ENCODE results near the gene EXD2.
"Not testable (repeated sequence)": the region's sequence is repeated elsewhere in the genome, so short reads cannot be mapped to it uniquely, and the experiment has no call there.

Gene EXD2

GRCh38 chr14:69275331-69275730 lies 84.0 kb downstream of the EXD2 start:
- Histone ChIP-seq H3K27ac (ENCODE audit: low read depth, low read length) (no peak overlapping the region), H3K9me3 (ENCODE audit: control insufficient read depth, insufficient read depth, low read length) (no peaks in the 10 kb centered on the region), H3K4me1 (ENCODE audit: control insufficient read depth, low read length) (no peaks in the 10 kb centered on the region), H3K4me3 (ENCODE audit: low read length) (no peak overlapping the region), H4K20me1 (ENCODE audit: control insufficient read depth, insufficient read depth, low read depth, low read length) (no peaks in the 10 kb centered on the region), H3F3A (ENCODE audit: control insufficient read depth, insufficient read depth) (no peaks in the 10 kb centered on the region), H3K36me3 (ENCODE audit: control insufficient read depth, low read length) (no peaks in the 10 kb centered on the region), H3K79me2 (ENCODE audit: control insufficient read depth, low read length) (no peaks in the 10 kb centered on the region), H3K27me3 (ENCODE audit: control insufficient read depth, low read length) (peaks cover 7% of the 10 kb centered on the region), H3K4me2 (ENCODE audit: low read length) (no peak overlapping the region), H3K9me2 (replicated peaks; ENCODE audit: control insufficient read depth, low read length) (no peaks in the 10 kb centered on the region)
- TF ChIP-seq EZH2phosphoT487 (IDR thresholded peaks at IDR 0.05; ENCODE audit: borderline replicate concordance, low read length), result no peak
- TF ChIP-seq, protein P1, sequence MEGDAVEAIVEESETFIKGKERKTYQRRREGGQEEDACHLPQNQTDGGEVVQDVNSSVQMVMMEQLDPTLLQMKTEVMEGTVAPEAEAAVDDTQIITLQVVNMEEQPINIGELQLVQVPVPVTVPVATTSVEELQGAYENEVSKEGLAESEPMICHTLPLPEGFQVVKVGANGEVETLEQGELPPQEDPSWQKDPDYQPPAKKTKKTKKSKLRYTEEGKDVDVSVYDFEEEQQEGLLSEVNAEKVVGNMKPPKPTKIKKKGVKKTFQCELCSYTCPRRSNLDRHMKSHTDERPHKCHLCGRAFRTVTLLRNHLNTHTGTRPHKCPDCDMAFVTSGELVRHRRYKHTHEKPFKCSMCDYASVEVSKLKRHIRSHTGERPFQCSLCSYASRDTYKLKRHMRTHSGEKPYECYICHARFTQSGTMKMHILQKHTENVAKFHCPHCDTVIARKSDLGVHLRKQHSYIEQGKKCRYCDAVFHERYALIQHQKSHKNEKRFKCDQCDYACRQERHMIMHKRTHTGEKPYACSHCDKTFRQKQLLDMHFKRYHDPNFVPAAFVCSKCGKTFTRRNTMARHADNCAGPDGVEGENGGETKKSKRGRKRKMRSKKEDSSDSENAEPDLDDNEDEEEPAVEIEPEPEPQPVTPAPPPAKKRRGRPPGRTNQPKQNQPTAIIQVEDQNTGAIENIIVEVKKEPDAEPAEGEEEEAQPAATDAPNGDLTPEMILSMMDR (IDR thresholded peaks at IDR 0.05; ENCODE audit: low read depth, low read length, poor library complexity, severe bottlenecking), result no peak

DNA sequence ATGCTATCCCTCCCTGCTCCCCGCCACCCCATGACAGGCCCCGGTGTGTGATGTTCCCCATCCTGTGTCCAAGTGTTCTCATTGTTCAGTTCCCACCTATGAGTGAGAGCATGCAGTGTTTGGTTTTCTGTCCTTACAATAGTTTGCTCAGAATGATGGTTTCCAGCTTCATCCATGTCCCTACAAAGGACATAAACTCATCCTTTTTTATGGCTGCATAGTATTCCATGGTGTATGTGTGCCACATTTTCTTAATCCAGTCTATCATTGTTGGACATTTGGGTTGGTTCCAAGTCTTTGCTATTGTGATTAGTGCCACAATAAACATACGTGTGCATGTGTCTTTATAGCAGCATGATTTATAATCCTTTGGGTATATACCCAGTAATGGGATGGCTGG lies 86.1 kb downstream of the EXD2 start:
- not testable (repeated sequence) for H3K4me1 ChIP-seq (ENCODE audit: control insufficient read depth, low read length); H4K20me1 ChIP-seq (ENCODE audit: control insufficient read depth, insufficient read depth, low read depth, low read length); H3K36me3 ChIP-seq (ENCODE audit: control insufficient read depth, low read length); H3F3A ChIP-seq (ENCODE audit: control insufficient read depth, insufficient read depth); H3K27me3 ChIP-seq (ENCODE audit: control insufficient read depth, low read length); H3K9me2 ChIP-seq (replicated peaks; ENCODE audit: control insufficient read depth, low read length); H3K4me3 ChIP-seq (ENCODE audit: low read length); H3K4me2 ChIP-seq (ENCODE audit: low read length); H3K27ac ChIP-seq (ENCODE audit: low read depth, low read length); H3K9me3 ChIP-seq (ENCODE audit: control insufficient read depth, insufficient read depth, low read length); H3K79me2 ChIP-seq (ENCODE audit: control insufficient read depth, low read length)

DNA sequence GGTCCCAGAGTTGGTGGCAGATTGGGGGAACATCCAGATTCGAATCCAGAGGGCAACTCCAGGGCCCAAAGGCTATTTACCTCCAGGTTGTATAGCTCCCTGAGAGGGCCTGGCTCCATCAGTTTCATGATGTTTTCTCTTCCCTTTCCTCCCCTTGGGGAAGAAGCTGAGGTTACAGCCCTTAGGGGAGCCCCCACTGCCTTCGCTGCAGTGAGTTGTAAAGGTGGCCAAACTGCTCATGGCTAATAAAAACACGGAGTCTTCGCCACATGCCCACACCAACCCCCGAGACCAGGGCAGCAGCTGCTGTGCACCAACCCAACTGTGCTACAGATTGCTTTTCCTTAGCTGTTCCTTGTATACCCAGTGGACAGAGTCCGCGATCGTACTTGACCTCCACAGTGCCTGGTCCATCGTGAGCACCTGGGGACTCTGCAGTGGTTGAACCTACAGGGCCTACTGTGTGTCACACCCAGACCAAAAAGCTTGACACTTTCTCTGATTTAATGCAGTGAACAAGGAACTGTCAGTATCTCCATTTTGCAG lies 89.5 kb downstream of the EXD2 start:
- TF ChIP-seq EZH2phosphoT487 (IDR thresholded peaks at IDR 0.05; ENCODE audit: borderline replicate concordance, low read length), result no peak
- TF ChIP-seq, protein P1 (IDR thresholded peaks at IDR 0.05; ENCODE audit: low read depth, low read length, poor library complexity, severe bottlenecking), result no peak

DNA sequence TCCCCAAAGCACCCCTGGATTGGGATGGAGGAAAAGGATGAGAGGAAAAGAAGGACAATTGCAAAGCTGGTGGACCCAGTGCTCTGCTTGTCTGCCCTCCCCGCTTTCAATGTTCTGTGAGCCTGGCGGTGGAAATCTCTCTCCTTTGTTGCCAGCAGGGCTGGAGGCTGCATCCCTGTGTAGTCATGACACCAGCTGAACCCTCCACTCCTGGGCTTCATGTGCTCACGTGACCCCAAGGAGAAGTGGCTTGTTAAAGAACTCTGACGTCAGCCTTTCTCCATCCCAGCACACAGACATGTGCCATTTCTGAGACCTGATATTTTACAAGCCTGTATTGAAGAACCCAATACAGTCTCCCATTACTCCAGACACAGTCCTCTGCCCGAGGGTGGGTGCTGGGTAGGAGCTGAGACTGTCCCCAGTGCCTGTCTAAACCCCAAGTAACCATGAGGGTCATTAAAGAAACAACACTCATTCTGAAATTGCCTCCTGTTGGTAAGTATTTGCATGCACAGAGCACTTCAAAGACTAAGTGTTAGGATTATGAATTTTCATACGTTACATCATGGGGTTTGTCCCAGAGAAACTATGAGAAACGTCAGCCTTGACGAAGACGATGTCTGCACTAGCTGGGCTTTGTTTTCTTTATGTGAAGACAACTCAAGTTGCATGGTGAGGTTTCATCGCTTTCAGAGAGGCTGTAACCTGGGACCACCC lies 90.3 kb downstream of the EXD2 start:
- Histone ChIP-seq H3K9me3 (ENCODE audit: control insufficient read depth, insufficient read depth, low read length) (no peaks in the 10 kb centered on the region), H3K4me3 (ENCODE audit: low read length) (no peak overlapping the region), H3K4me2 (ENCODE audit: low read length) (no peak overlapping the region), H3K9me2 (replicated peaks; ENCODE audit: control insufficient read depth, low read length) (no peaks in the 10 kb centered on the region), H3K36me3 (ENCODE audit: control insufficient read depth, low read length) (no peaks in the 10 kb centered on the region), H3K79me2 (ENCODE audit: control insufficient read depth, low read length) (no peaks in the 10 kb centered on the region), H3K27ac (ENCODE audit: low read depth, low read length) (no peak overlapping the region), H3K4me1 (ENCODE audit: control insufficient read depth, low read length) (no peaks in the 10 kb centered on the region), H3K27me3 (ENCODE audit: control insufficient read depth, low read length) (peaks cover 3% of the 10 kb centered on the region), H4K20me1 (ENCODE audit: control insufficient read depth, insufficient read depth, low read depth, low read length) (no peaks in the 10 kb centered on the region), H3F3A (ENCODE audit: control insufficient read depth, insufficient read depth) (no peaks in the 10 kb centered on the region)
- TF ChIP-seq, protein P1 (IDR thresholded peaks at IDR 0.05; ENCODE audit: low read depth, low read length, poor library complexity, severe bottlenecking), result no peak
- TF ChIP-seq EZH2phosphoT487 (IDR thresholded peaks at IDR 0.05; ENCODE audit: borderline replicate concordance, low read length), result no peak

More for the DNA sequence above, 89.5 kb downstream of the EXD2 start:
- Histone ChIP-seq H3K79me2 (ENCODE audit: control insufficient read depth, low read length) (no peaks in the 10 kb centered on the region), H3K9me2 (replicated peaks; ENCODE audit: control insufficient read depth, low read length) (no peaks in the 10 kb centered on the region), H3K27me3 (ENCODE audit: control insufficient read depth, low read length) (peaks cover 3% of the 10 kb centered on the region), H3F3A (ENCODE audit: control insufficient read depth, insufficient read depth) (no peaks in the 10 kb centered on the region), H3K9me3 (ENCODE audit: control insufficient read depth, insufficient read depth, low read length) (no peaks in the 10 kb centered on the region), H4K20me1 (ENCODE audit: control insufficient read depth, insufficient read depth, low read depth, low read length) (no peaks in the 10 kb centered on the region), H3K4me1 (ENCODE audit: control insufficient read depth, low read length) (no peaks in the 10 kb centered on the region), H3K4me2 (ENCODE audit: low read length) (no peak overlapping the region), H3K4me3 (ENCODE audit: low read length) (no peak overlapping the region), H3K36me3 (ENCODE audit: control insufficient read depth, low read length) (no peaks in the 10 kb centered on the region), H3K27ac (ENCODE audit: low read depth, low read length) (no peak overlapping the region)
